CD14-positive monocyte (primary cell): ENCODE results near the gene ERCC5. TPM values are rescaled to one million over a fixed set of nuclear protein-coding genes. Genes with fewer than 3 reads are reported as not detected.

Experiments
- DNase-seq, 3 donors: peaks; one replicate each; pipeline ENCODE4 v3.0.0-alpha.2; 2011 to 2022
- H2AFZ ChIP-seq: 2 replicates; pipeline ENCODE4 v1.6.0; 2012; ENCODE audit warnings: mild to moderate bottlenecking, low read depth, low read length, inconsistent platforms; ENCODE audit not compliant: insufficient read depth, poor library complexity, severe bottlenecking
- H3K27ac ChIP-seq, 2 donors: 1 replicate in 1 of 2; 2 replicates in 1 of 2; pipeline ENCODE4 v1.5.1; 2012 to 2013; ENCODE audit warnings: low read length in 2 of 2, control low read depth in 1 of 2, inconsistent platforms in 1 of 2, low read depth in 1 of 2, mild to moderate bottlenecking in 1 of 2
- H3K27me3 ChIP-seq, 2 donors: one replicate each; pipeline versions ENCODE4 v1.6.0 to v1.6.1; 2011 to 2013; ENCODE audit warnings: low read length in 2 of 2; ENCODE audit not compliant: control insufficient read depth in 2 of 2, insufficient read depth in 2 of 2
- H3K36me3 ChIP-seq, 2 donors: replicated peaks in 1 of 2; 1 replicate in 1 of 2; 2 replicates in 1 of 2; pipeline versions ENCODE4 v1.5.1 to v1.6.1; 2012 to 2013; ENCODE audit warnings: low read length in 2 of 2, control low read depth in 1 of 2, inconsistent platforms in 1 of 2, mild to moderate bottlenecking in 1 of 2; ENCODE audit not compliant: insufficient read depth in 2 of 2, control insufficient read depth in 1 of 2
- H3K4me1 ChIP-seq, 2 donors: 1 replicate in 1 of 2; 2 replicates in 1 of 2; pipeline versions ENCODE4 v1.5.1 to v1.6.1; 2012 to 2013; ENCODE audit warnings: low read length in 2 of 2, control low read depth in 1 of 2, inconsistent platforms in 1 of 2, mild to moderate bottlenecking in 1 of 2, moderate library complexity in 1 of 2; ENCODE audit not compliant: insufficient read depth in 2 of 2, control insufficient read depth in 1 of 2
- H3K4me2 ChIP-seq: replicated peaks from 2 replicates; pipeline ENCODE3; 2012; ENCODE audit warnings: low read length, moderate library complexity, mild to moderate bottlenecking; ENCODE audit not compliant: poor library complexity, severe bottlenecking; ENCODE audit errors: extremely low read depth
- H3K4me3 ChIP-seq, 3 experiments: fragments of 200-600 bp in 1 of 3; sonication (generic) in 1 of 3; replicated peaks in 1 of 3; 1 replicate in 2 of 3; 2 replicates in 1 of 3; pipeline ENCODE4 v1.5.1; 2011 to 2013; ENCODE audit warnings: low read length in 3 of 3, mild to moderate bottlenecking in 3 of 3, control low read depth in 2 of 3, low read depth in 2 of 3, inconsistent platforms in 1 of 3, moderate library complexity in 1 of 3
- H3K79me2 ChIP-seq: 2 replicates; pipeline ENCODE4 v1.6.0; 2012; ENCODE audit warnings: mild to moderate bottlenecking, control low read depth, inconsistent platforms, low read length, moderate library complexity; ENCODE audit not compliant: insufficient read depth
- H3K9ac ChIP-seq: 2 replicates; pipeline ENCODE4 v1.6.0; 2017; ENCODE audit warnings: low read length, mild to moderate bottlenecking; ENCODE audit not compliant: insufficient read depth, poor library complexity, severe bottlenecking
- H3K9me3 ChIP-seq, 2 donors: replicated peaks in 1 of 2; 1 replicate in 1 of 2; 2 replicates in 1 of 2; pipeline versions ENCODE4 v1.5.1 to v1.6.1; 2012 to 2013; ENCODE audit warnings: low read length in 2 of 2, control low read depth in 1 of 2; ENCODE audit not compliant: control insufficient read depth in 1 of 2, insufficient read depth in 1 of 2
- H4K20me1 ChIP-seq: 2 replicates; pipeline ENCODE4 v1.6.0; 2012; ENCODE audit warnings: mild to moderate bottlenecking, low read length, control low read depth, moderate library complexity; ENCODE audit not compliant: insufficient read depth
- H3K27ac Mint-ChIP-seq, 7 donors: one replicate each; pipeline ENCODE4 v1.8.0; 2020; ENCODE audit warnings: mild to moderate bottlenecking in 7 of 7, mixed read lengths in 7 of 7, moderate library complexity in 6 of 7, inconsistent platforms in 2 of 7
- H3K27me3 Mint-ChIP-seq, 3 donors: one replicate each; pipeline ENCODE4 v1.8.0; 2021 to 2022; ENCODE audit warnings: low read depth in 3 of 3, mild to moderate bottlenecking in 3 of 3, mixed read lengths in 3 of 3, moderate library complexity in 3 of 3, inconsistent platforms in 1 of 3
- H3K36me3 Mint-ChIP-seq, 2 donors: one replicate each; pipeline ENCODE4 v1.8.0; 2020; ENCODE audit warnings: mixed read lengths in 2 of 2, inconsistent platforms in 1 of 2, mild to moderate bottlenecking in 1 of 2
- H3K4me1 Mint-ChIP-seq: one replicate; pipeline ENCODE4 v1.8.0; 2020; ENCODE audit warnings: mild to moderate bottlenecking, mixed read lengths
- H3K4me3 Mint-ChIP-seq, 2 donors: one replicate each; pipeline ENCODE4 v1.8.0; 2020; ENCODE audit warnings: mild to moderate bottlenecking in 2 of 2, mixed read lengths in 2 of 2, moderate library complexity in 1 of 2
- H3K9me3 Mint-ChIP-seq, 7 donors: one replicate each; pipeline ENCODE4 v1.8.0; 2020 to 2022; ENCODE audit warnings: mixed read lengths in 7 of 7, mild to moderate bottlenecking in 6 of 7, moderate library complexity in 6 of 7, inconsistent platforms in 2 of 7
- WGBS: methylation state at CpG from one replicate; pipeline ENCODE4 v1.1.5; 2013; ENCODE audit warnings: missing lambda C conversion rate; ENCODE audit not compliant: insufficient coverage; 5-methylcytosine and 5-hydroxymethylcytosine counted together
- intact Hi-C, 2 donors: fragments of 100-400 bp; cut with micrococcal nuclease; formaldehyde crosslinking; loops; one replicate each; pipeline versions ENCODE4 v1.15.0 to v1.15.1; 2023
- polyA plus RNA-seq, 3 donors: library from polyadenylated mRNA; depleted of rRNA in 1 of 3; unstranded in 2 of 3; stranded (reverse) in 1 of 3; fragments of 300-500 nt in 2 of 3; fragments of >200 nt in 1 of 3; fragmentation: Illumina TruSeq in 2 of 3; gene quantifications; 1 replicate in 2 of 3; 2 replicates in 1 of 3; pipeline ENCODE4 v1.2.3, GENCODE V29; 2012 to 2021
- TF ChIP-seq, protein P1 (sequence below): fragments of 200-600 bp; IDR thresholded peaks from one replicate; pipeline ENCODE4 v1.8.0; 2022; ENCODE audit warnings: antibody characterized with exemption, mild to moderate bottlenecking

ERCC5 gene
- polyA plus RNA-seq, 3 donors, result 15.2 to 34.2 (median 22.1) TPM

DNA sequence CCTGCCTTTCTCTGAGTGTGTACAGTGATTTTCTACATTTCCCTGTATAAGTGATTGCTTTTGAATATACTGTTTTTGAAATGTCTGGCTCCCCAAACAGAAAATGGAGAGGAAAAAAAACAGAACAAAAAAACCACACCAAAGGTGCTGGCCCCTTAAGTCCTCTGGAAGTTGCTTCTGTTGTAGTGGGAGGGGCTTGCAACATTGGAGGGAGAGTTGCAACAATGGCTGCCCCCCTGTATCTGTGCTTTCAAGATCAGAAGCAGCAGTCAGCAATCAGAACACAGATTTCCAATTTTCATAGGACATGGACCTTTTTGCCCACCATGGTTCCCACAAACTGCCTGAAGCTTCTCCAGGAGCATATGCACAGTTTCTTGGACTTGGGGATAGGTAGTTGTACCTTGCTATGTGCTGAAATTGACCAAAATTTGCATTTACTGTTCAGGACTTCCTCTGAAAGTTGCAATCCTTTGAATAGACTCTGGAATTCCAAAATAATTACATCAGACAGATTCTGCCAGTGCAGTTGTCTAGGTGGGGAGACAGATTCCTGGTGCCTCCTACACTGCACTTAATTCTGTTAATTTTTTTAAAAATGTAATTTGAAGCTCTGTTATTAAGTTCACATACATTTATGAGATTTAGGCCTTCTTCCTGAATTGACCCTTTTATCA, 33.1 kb upstream of the ERCC5 start:
- TF ChIP-seq, protein P1, sequence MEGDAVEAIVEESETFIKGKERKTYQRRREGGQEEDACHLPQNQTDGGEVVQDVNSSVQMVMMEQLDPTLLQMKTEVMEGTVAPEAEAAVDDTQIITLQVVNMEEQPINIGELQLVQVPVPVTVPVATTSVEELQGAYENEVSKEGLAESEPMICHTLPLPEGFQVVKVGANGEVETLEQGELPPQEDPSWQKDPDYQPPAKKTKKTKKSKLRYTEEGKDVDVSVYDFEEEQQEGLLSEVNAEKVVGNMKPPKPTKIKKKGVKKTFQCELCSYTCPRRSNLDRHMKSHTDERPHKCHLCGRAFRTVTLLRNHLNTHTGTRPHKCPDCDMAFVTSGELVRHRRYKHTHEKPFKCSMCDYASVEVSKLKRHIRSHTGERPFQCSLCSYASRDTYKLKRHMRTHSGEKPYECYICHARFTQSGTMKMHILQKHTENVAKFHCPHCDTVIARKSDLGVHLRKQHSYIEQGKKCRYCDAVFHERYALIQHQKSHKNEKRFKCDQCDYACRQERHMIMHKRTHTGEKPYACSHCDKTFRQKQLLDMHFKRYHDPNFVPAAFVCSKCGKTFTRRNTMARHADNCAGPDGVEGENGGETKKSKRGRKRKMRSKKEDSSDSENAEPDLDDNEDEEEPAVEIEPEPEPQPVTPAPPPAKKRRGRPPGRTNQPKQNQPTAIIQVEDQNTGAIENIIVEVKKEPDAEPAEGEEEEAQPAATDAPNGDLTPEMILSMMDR, result no peak
- no peaks in the 10 kb centered on the region for H3K27me3 ChIP-seq
- Mint-ChIP-seq H3K27me3 (no peaks in the 10 kb centered on the region), H3K27ac (no peak overlapping the region), H3K9me3 (peaks cover 0 to 7% (median 3%) of the 10 kb centered on the region in 7 donors), H3K4me1 (no peaks in the 10 kb centered on the region), H3K36me3 (peaks cover 9 to 10% of the 10 kb centered on the region in 2 donors), H3K4me3 (no peak overlapping the region)
- intact Hi-C loops, result no loop called here
- no peak overlapping the region for H3K9ac ChIP-seq
- no peaks in the 10 kb centered on the region for H3K36me3 ChIP-seq
- H3K79me2 ChIP-seq, result no peaks in the 10 kb centered on the region
- H3K9me3 ChIP-seq, result peaks cover 0 to 4% of the 10 kb centered on the region in 2 donors
- no peaks in the 10 kb centered on the region for H3K4me1 ChIP-seq
- no peak overlapping the region for H3K4me2 ChIP-seq
- no peak overlapping the region for H3K27ac ChIP-seq
- H3K4me3 ChIP-seq, result no peak overlapping the region
- no peak overlapping the region for H2AFZ ChIP-seq
- no peak for DNase-seq
- no peaks in the 10 kb centered on the region for H4K20me1 ChIP-seq

DNA sequence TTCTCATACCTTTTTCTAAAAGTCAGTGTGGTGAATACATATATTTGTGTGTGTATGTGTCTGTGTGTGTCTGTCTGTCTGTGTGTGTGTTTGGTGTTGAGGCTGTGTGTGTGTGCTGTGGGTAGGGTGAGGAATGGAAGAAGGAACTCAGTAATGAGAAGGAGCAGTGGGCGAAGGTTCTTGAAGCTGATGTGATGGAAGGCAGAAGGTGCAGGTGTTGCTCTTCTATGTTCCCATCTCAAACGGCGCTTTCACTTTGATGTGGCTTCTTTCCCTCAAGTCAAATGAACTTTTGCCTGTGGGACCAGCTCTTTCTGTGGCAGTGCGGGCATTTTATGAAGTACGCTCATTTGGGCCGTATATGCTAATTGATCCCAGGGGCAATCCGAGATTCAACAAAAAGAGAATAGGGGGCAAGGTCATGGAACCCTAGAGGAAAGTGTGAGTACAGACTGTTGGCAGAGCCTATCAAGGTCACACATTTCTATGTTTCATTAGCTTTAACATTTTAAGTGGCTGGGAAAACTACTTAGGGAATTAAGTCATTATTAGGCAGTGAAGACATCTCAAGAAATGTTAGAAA, 31.7 kb upstream of the ERCC5 start:
- H3K27ac ChIP-seq, result no peak overlapping the region
- H3K79me2 ChIP-seq, result no peaks in the 10 kb centered on the region
- Mint-ChIP-seq H3K27ac (peak overlapping the region in 1 of 7 donors; percentile 10), H3K9me3 (peaks cover 0 to 7% (median 3%) of the 10 kb centered on the region in 7 donors), H3K36me3 (peaks cover 10 to 12% of the 10 kb centered on the region in 2 donors), H3K4me3 (no peak overlapping the region), H3K4me1 (no peaks in the 10 kb centered on the region), H3K27me3 (no peaks in the 10 kb centered on the region)
- intact Hi-C loops, result no loop called here
- TF ChIP-seq, protein P1, result no peak
- WGBS, result 91% methylated on average over 4 of the region's 7 CpGs
- no peaks in the 10 kb centered on the region for H3K36me3 ChIP-seq
- H3K4me2 ChIP-seq, result no peak overlapping the region
- H2AFZ ChIP-seq, result no peak overlapping the region
- no peaks in the 10 kb centered on the region for H4K20me1 ChIP-seq
- no peaks in the 10 kb centered on the region for H3K4me1 ChIP-seq
- no peak overlapping the region for H3K4me3 ChIP-seq
- H3K9me3 ChIP-seq, result peaks cover 0 to 4% of the 10 kb centered on the region in 2 donors
- H3K27me3 ChIP-seq, result no peaks in the 10 kb centered on the region
- DNase-seq, result no peak
- H3K9ac ChIP-seq, result no peak overlapping the region
